HL-60 (cell line): Measurements from ENCODE around the gene MND1.

Source experiments
- DNase-seq, 2 experiments: peaks; one replicate each; pipeline ENCODE4 v3.0.0-alpha.2; 2010 to 2020; ENCODE audit warnings: low read depth in 1 of 2, low spot score in 1 of 2
- H3K27ac ChIP-seq: fragments of 250-450 bp; sonication (Bioruptor Pico); replicated peaks from 2 replicates; pipeline ENCODE4 v1.5.1; 2020; ENCODE audit warnings: mild to moderate bottlenecking, moderate library complexity
- H3K27me3 ChIP-seq: fragments of 250-450 bp; sonication (Bioruptor Pico); 2 replicates; pipeline ENCODE4 v1.5.1; 2021; ENCODE audit warnings: mild to moderate bottlenecking, moderate library complexity; ENCODE audit not compliant: insufficient read depth, poor library complexity, severe bottlenecking
- H3K4me3 ChIP-seq: replicated peaks from 2 replicates; pipeline ENCODE4 v1.5.1; 2011; ENCODE audit warnings: mild to moderate bottlenecking, control low read depth, low read length; ENCODE audit not compliant: insufficient read depth
- GABPA ChIP-seq: IDR thresholded peaks from 2 replicates; pipeline ENCODE4 v1.6.1; 2012; ENCODE audit warnings: low read depth
- POLR2AphosphoS5 ChIP-seq: IDR thresholded peaks from 2 replicates; pipeline ENCODE4 v1.6.1; 2012; ENCODE audit warnings: low read depth
- SPI1 ChIP-seq: IDR thresholded peaks from 2 replicates; pipeline ENCODE4 v1.6.1; 2012; ENCODE audit warnings: low read depth, mild to moderate bottlenecking, borderline replicate concordance
- TF ChIP-seq, protein P1 (sequence below): IDR thresholded peaks from 2 replicates; pipeline ENCODE4 v1.6.1; 2012; ENCODE audit warnings: low read depth; ENCODE audit not compliant: insufficient replicate concordance
- TF ChIP-seq, protein P2 (sequence below): IDR thresholded peaks from one replicate; pipeline ENCODE4 v1.5.1; 2011; ENCODE audit warnings: low read length, control low read depth, inconsistent platforms; ENCODE audit not compliant: insufficient read depth

MND1 gene

DNA sequence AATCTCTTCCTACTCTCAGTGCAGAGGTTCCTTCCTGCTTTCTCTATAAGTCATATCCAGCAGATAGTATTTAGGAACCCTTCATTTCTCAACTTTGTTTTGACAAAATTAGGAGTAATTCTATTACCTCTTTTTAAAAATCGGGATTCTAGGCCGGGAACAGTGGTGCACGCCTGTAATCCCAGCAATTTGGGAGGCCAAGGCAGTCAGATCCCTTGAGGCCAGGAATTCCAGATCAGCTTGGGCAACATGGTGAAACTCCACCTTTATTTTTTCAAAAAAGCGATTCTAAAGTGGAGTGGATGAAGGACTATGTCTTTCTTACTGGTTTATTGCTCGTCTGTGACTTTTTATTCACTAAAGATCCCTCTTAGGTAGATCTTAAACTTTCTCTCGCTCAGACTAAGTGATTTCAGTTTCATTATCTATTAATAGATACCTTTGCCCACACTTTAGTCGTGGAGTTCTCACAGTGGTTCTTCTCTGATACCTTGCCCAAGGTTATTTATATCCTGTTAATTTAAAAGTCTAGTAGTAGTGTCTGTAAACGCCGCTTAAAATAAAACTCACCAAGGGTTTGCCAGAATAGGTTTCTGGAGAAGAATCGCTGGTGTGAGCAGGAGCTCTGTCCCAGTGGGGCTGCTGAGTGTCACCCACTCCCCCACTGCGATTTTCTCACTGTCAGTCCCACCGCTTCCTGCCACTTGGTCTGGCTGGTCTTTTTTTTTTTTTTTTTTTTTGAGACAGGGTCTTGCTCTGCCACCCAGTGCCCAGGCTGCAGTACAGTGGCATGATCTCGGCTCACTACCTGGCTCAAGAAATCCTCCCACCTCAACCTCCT, 94.6 kb downstream of the MND1 start:
- Histone ChIP-seq H3K27ac (no peak overlapping the region), H3K4me3 (no peak overlapping the region), H3K27me3 (no peaks in the 10 kb centered on the region)
- TF ChIP-seq, protein P1, sequence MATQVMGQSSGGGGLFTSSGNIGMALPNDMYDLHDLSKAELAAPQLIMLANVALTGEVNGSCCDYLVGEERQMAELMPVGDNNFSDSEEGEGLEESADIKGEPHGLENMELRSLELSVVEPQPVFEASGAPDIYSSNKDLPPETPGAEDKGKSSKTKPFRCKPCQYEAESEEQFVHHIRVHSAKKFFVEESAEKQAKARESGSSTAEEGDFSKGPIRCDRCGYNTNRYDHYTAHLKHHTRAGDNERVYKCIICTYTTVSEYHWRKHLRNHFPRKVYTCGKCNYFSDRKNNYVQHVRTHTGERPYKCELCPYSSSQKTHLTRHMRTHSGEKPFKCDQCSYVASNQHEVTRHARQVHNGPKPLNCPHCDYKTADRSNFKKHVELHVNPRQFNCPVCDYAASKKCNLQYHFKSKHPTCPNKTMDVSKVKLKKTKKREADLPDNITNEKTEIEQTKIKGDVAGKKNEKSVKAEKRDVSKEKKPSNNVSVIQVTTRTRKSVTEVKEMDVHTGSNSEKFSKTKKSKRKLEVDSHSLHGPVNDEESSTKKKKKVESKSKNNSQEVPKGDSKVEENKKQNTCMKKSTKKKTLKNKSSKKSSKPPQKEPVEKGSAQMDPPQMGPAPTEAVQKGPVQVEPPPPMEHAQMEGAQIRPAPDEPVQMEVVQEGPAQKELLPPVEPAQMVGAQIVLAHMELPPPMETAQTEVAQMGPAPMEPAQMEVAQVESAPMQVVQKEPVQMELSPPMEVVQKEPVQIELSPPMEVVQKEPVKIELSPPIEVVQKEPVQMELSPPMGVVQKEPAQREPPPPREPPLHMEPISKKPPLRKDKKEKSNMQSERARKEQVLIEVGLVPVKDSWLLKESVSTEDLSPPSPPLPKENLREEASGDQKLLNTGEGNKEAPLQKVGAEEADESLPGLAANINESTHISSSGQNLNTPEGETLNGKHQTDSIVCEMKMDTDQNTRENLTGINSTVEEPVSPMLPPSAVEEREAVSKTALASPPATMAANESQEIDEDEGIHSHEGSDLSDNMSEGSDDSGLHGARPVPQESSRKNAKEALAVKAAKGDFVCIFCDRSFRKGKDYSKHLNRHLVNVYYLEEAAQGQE: no peak
- TF ChIP-seq SPI1 (no peak), GABPA (no peak), POLR2AphosphoS5 (no peak)
- TF ChIP-seq, protein P2, sequence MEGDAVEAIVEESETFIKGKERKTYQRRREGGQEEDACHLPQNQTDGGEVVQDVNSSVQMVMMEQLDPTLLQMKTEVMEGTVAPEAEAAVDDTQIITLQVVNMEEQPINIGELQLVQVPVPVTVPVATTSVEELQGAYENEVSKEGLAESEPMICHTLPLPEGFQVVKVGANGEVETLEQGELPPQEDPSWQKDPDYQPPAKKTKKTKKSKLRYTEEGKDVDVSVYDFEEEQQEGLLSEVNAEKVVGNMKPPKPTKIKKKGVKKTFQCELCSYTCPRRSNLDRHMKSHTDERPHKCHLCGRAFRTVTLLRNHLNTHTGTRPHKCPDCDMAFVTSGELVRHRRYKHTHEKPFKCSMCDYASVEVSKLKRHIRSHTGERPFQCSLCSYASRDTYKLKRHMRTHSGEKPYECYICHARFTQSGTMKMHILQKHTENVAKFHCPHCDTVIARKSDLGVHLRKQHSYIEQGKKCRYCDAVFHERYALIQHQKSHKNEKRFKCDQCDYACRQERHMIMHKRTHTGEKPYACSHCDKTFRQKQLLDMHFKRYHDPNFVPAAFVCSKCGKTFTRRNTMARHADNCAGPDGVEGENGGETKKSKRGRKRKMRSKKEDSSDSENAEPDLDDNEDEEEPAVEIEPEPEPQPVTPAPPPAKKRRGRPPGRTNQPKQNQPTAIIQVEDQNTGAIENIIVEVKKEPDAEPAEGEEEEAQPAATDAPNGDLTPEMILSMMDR: no peak
- DNase-seq: no peak

DNA sequence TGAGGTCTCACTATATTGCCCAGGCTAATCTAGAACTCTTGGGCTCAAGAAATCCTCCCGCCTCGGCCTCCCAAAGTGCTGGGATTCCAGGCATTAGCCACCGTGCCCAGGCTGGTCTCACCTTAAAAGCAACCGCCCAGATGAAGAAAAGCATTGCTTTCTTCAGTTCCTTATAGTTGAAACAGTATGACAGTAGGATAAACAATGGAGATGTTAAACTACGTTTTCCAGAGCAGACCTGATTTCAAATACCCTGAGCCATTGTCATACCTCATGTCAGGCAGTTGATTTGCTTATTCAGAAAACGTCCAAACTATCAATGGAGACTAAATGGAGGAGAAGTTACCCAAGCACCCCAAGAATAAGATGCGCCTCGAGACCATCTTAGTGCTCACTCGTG, 95.3 kb downstream of the MND1 start:
- no peak overlapping the region for H3K4me3 ChIP-seq
- no peak for TF ChIP-seq POLR2AphosphoS5
- TF ChIP-seq GABPA: no peak
- no peak for TF ChIP-seq SPI1
- TF ChIP-seq, protein P2: no peak
- TF ChIP-seq, protein P1: no peak
- H3K27ac ChIP-seq: no peak overlapping the region
- no peak for DNase-seq
- H3K27me3 ChIP-seq: no peaks in the 10 kb centered on the region

DNA sequence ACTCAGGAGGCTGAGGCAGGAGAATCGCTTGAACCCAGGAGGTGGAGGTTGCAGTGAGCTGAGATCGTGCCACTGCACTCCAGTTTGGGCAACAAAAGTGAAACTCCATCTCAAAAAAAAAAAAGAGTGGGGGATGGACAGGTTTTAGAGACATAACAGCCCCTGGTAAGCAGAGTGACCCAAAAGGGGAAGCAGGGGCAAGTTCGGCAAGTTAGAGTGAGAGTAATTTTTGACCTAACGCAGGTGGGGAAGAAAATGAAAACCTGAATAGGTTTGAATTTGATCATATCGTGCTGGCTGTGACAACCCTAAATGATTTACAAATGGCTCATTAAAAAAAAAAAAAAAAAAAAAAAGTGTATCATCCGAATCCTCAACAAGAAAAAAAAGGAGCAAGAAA, 96.0 kb downstream of the MND1 start:
- TF ChIP-seq SPI1 (0 out of 2 replicates have a peak, but pooled peaks have one; percentile 2), POLR2AphosphoS5 (no peak)
- Histone ChIP-seq H3K27ac (no peak overlapping the region), H3K4me3 (no peak overlapping the region), H3K27me3 (no peaks in the 10 kb centered on the region)
- DNase-seq: no peak

DNA sequence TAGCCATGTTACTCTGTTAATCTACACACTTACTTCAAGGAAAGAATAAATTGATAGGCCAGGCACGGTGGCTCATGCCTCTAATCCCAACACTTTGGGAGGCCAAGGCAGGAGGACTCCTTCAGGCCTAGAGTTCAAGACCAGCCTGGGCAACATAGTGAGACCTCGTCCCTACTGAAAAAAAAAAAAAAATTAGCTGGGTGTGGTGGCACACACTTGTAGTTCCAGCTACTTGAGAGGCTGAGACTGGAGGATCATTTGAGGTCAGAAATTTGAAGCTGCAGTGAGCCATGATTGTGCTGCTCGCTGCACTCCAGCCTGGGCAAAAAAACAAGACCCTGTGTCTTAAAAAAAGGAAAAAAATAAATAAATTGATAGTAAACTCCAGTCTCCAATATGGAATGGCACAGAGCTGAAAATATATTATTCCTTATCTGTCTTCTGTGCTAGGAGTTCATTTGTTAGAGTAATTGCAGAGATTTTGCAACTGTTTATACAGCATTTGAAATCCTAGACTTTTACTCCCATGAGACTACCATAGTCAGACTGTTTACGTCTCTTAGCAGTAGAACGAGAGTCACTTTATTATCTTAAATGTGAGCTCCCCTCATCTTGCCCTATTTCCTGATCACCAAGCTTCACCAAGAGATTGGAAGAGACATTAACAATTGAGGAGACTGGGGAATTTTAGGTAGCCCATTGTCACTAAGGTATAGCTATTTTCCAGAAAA, 102.9 kb downstream of the MND1 start:
- TF ChIP-seq, protein P2: no peak
- TF ChIP-seq, protein P1: no peak
- TF ChIP-seq SPI1: no peak
- TF ChIP-seq POLR2AphosphoS5: no peak
- no peak for TF ChIP-seq GABPA
- no peak for DNase-seq

More for the DNA sequence above, 102.9 kb downstream of the MND1 start:
- H3K27me3 ChIP-seq: no peaks in the 10 kb centered on the region
- no peak overlapping the region for H3K27ac ChIP-seq
- H3K4me3 ChIP-seq: no peak overlapping the region
